IMR-90 (cell line): Measurements from ENCODE around the gene IWS1. TPM values are rescaled to one million over a fixed set of nuclear protein-coding genes. Genes with fewer than 3 reads are reported as not detected.

ENCODE experiments used
- ATAC-seq: fragments of 200-7000 bp; cut with Tn5 transposase; 2 replicates; pipeline ENCODE4 v1.9.1; 2020; ENCODE audit warnings: low read depth, mild to moderate bottlenecking, moderate library complexity
- BruUV-seq: library from RNA; stranded (reverse); fragments of 400-500 nt; replicated peaks from 2 replicates; lab custom pipeline; 2021; lab: Mats Ljungman, UMichigan
- CTCF ChIA-PET: fragments of 300-600 bp; formaldehyde crosslinking; extraction: SDS; loops from one replicate; lab custom pipeline; 2021; ENCODE audit warnings: antibody characterized with exemption; lab: Yijun Ruan, JAX
- POLR2A ChIA-PET: fragments of 300-600 bp; sonication (Branson Sonifier 250); formaldehyde crosslinking; loops from one replicate; lab custom pipeline; 2022; ENCODE audit warnings: antibody characterized with exemption; ENCODE audit not compliant: unreplicated experiment; lab: Charles Lee
- DNase-seq: peaks from one replicate; pipeline ENCODE4 v3.0.0; 2013
- H2AFZ ChIP-seq: replicated peaks from 2 replicates; pipeline ENCODE3; 2013; ENCODE audit warnings: low read length, mild to moderate bottlenecking; ENCODE audit not compliant: poor library complexity
- H2AK5ac ChIP-seq: 2 replicates; pipeline ENCODE4 v1.6.1; 2013; ENCODE audit warnings: low read depth, low read length, inconsistent platforms
- H2AK9ac ChIP-seq: replicated peaks from 2 replicates; pipeline ENCODE3; 2013; ENCODE audit warnings: mild to moderate bottlenecking, low read depth, low read length, moderate library complexity; ENCODE audit not compliant: poor library complexity
- H2BK120ac ChIP-seq: 2 replicates; pipeline ENCODE4 v1.6.1; 2013; ENCODE audit warnings: low read depth, low read length, inconsistent platforms
- H2BK15ac ChIP-seq: 3 replicates; pipeline ENCODE4 v1.6.1; 2013; ENCODE audit warnings: low read depth, low read length, inconsistent platforms
- H2BK20ac ChIP-seq: 2 replicates; pipeline ENCODE4 v1.6.1; 2013; ENCODE audit warnings: low read depth, mild to moderate bottlenecking, inconsistent platforms, low read length, moderate library complexity
- H2BK5ac ChIP-seq: 2 replicates; pipeline ENCODE4 v1.6.1; 2013; ENCODE audit warnings: mild to moderate bottlenecking, low read depth, low read length, inconsistent platforms; ENCODE audit not compliant: poor library complexity, severe bottlenecking
- H3K14ac ChIP-seq: replicated peaks from 2 replicates; pipeline ENCODE4 v1.6.1; 2013; ENCODE audit warnings: low read depth, low read length, inconsistent platforms
- H3K18ac ChIP-seq: 2 replicates; pipeline ENCODE4 v1.6.1; 2013; ENCODE audit warnings: low read depth, low read length, control low read depth
- H3K23ac ChIP-seq: 2 replicates; pipeline ENCODE4 v1.6.1; 2013; ENCODE audit warnings: low read depth, low read length, inconsistent platforms
- H3K27ac ChIP-seq: 2 replicates; pipeline ENCODE4 v1.5.1; 2013; ENCODE audit warnings: mild to moderate bottlenecking, control low read depth, low read length; ENCODE audit not compliant: insufficient read depth
- H3K27me3 ChIP-seq: 2 replicates; pipeline ENCODE4 v1.6.1; 2013; ENCODE audit warnings: low read length; ENCODE audit not compliant: control insufficient read depth, insufficient read depth
- H3K36me3 ChIP-seq: 2 replicates; pipeline ENCODE4 v1.6.1; 2013; ENCODE audit warnings: low read length, mixed read lengths; ENCODE audit not compliant: control insufficient read depth, insufficient read depth
- H3K4ac ChIP-seq: 2 replicates; pipeline ENCODE4 v1.6.1; 2013; ENCODE audit warnings: low read depth, low read length, inconsistent platforms
- H3K4me1 ChIP-seq: 2 replicates; pipeline ENCODE4 v1.6.1; 2013; ENCODE audit warnings: low read length, mixed read lengths; ENCODE audit not compliant: control insufficient read depth, insufficient read depth
- H3K4me2 ChIP-seq: 2 replicates; pipeline ENCODE4 v1.6.1; 2013; ENCODE audit warnings: low read depth, mild to moderate bottlenecking, control low read depth, low read length, moderate library complexity
- H3K4me3 ChIP-seq: 2 replicates; pipeline ENCODE4 v1.5.1; 2013; ENCODE audit warnings: low read depth, mild to moderate bottlenecking, control low read depth, low read length, moderate library complexity; ENCODE audit not compliant: insufficient read depth
- H3K56ac ChIP-seq: 2 replicates; pipeline ENCODE4 v1.6.1; 2013; ENCODE audit warnings: low read length, inconsistent platforms; ENCODE audit not compliant: insufficient read depth; ENCODE audit errors: extremely low read depth
- H3K79me1 ChIP-seq, 2 experiments: 2 replicates each; pipeline ENCODE4 v1.6.1; 2013; ENCODE audit warnings: low read length in 2 of 2, inconsistent platforms in 1 of 2, low read depth in 1 of 2
- H3K9ac ChIP-seq: 2 replicates; pipeline ENCODE4 v1.6.1; 2013; ENCODE audit warnings: low read depth, low read length, control low read depth
- H3K9me1 ChIP-seq: 2 replicates; pipeline ENCODE4 v1.6.1; 2013; ENCODE audit warnings: low read length, inconsistent platforms; ENCODE audit not compliant: insufficient read depth
- H3K9me3 ChIP-seq: 2 replicates; pipeline ENCODE4 v1.6.1; 2013; ENCODE audit warnings: low read length; ENCODE audit not compliant: control insufficient read depth, insufficient read depth
- H4K20me1 ChIP-seq: 2 replicates; pipeline ENCODE4 v1.6.1; 2013; ENCODE audit warnings: low read length, inconsistent platforms; ENCODE audit not compliant: insufficient read depth
- H4K5ac ChIP-seq: 2 replicates; pipeline ENCODE4 v1.6.1; 2013; ENCODE audit warnings: mild to moderate bottlenecking, low read depth, low read length, control low read depth
- H4K8ac ChIP-seq, 2 experiments: 2 replicates each; pipeline ENCODE4 v1.6.1; 2013; ENCODE audit warnings: low read depth in 2 of 2, low read length in 2 of 2, control low read depth in 1 of 2, inconsistent platforms in 1 of 2
- H4K91ac ChIP-seq: 2 replicates; pipeline ENCODE4 v1.6.1; 2013; ENCODE audit warnings: low read depth, low read length, inconsistent platforms; ENCODE audit not compliant: insufficient read depth
- MXI1 ChIP-seq: IDR thresholded peaks from 2 replicates; pipeline ENCODE4 v1.6.1; 2012; ENCODE audit warnings: low read depth, mild to moderate bottlenecking, low read length, moderate library complexity, borderline replicate concordance
- POLR2A ChIP-seq: IDR thresholded peaks from 2 replicates; pipeline ENCODE4 v1.6.1; 2012; ENCODE audit warnings: mild to moderate bottlenecking, low read depth, low read length
- RAD21 ChIP-seq: IDR thresholded peaks from 2 replicates; pipeline ENCODE4 v1.6.1; 2012; ENCODE audit warnings: low read length, improper control_type of control experiment
- RFX5 ChIP-seq: IDR thresholded peaks from 2 replicates; pipeline ENCODE4 v1.8.0; 2012; ENCODE audit warnings: low read depth, mild to moderate bottlenecking, low read length, moderate library complexity
- WGBS, 2 experiments: methylation state at CpG; one replicate each; pipeline versions ENCODE4 v1.1.5 to v1.1.7; 2013; ENCODE audit warnings: missing lambda C conversion rate in 2 of 2; ENCODE audit not compliant: insufficient read length in 1 of 2; ENCODE audit errors: extremely low coverage in 2 of 2; 5-methylcytosine and 5-hydroxymethylcytosine counted together
- dilution Hi-C: fragments of 300-500 bp; cut with HindIII; formaldehyde crosslinking; loops from one replicate; pipeline ENCODE4 v1.14.3; 2018; ENCODE audit warnings: low sequenced_read_pairs; ENCODE audit not compliant: unreplicated experiment
- in situ Hi-C: fragments of 300-500 bp; cut with MboI; formaldehyde crosslinking; loops from 3 replicates; pipeline ENCODE4 v1.14.3; 2019; ENCODE audit warnings: low sequenced_read_pairs, inconsistent platforms, mixed read lengths
- intact Hi-C: fragments of 100-400 bp; cut with micrococcal nuclease; formaldehyde crosslinking; loops from 2 replicates; pipeline ENCODE4 v1.10.0; 2022
- polyA plus RNA-seq, 3 experiments: library from polyadenylated mRNA; depleted of rRNA; stranded (reverse); fragments of >200 nt; gene quantifications; 2 replicates each; pipeline ENCODE4 v1.2.3, GENCODE V29; 2012; ENCODE audit warnings: low replicate concordance in 1 of 3
- total RNA-seq: library from RNA; depleted of rRNA; stranded (reverse); fragments of >200 nt; gene quantifications from 2 replicates; pipeline ENCODE4 v1.2.3, GENCODE V29; 2012
- TF ChIP-seq, protein P1 (sequence below): conservative IDR thresholded peaks from 2 replicates; pipeline ENCODE4 v1.5.1; 2012; ENCODE audit warnings: mild to moderate bottlenecking, low read depth, low read length, improper control_type of control experiment

The IWS1 gene
- total and polyA plus RNA-seq, 2 of the 4 experiments (the other 2 are of a cell fraction) = 31.5 to 52.5 TPM

DNA sequence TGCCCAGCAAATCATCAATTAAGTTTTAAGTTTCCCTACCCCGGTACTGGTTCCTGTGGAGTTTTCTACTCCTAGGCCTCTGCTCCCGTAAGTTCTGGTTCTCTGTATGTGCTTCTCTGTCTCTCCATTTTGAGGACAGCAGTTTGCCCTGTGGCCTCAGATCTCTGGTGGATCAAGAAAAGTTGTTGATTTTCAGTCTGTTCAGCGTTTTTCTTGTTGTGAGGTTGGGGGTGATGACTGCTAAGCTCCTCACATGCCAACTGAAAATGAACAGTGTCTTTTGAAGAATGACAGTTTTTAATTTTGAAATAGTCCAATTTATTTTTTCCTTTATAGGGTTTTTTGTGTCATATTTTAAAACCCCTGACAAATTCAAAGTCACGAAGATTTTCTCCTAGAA lies 76.4 kb downstream of the IWS1 start:
- POLR2A ChIA-PET = no interaction called here
- Histone ChIP-seq H3K4ac (no peak overlapping the region), H2AK5ac (no peak overlapping the region), H3K4me2 (no peak overlapping the region), H2BK20ac (no peak overlapping the region), H4K8ac (no peak overlapping the region), H2AK9ac (no peak overlapping the region), H3K18ac (peak overlapping the region; percentile 35; the same call in 1 of the 2 replicates), H4K5ac (no peak overlapping the region), H2BK5ac (no peak overlapping the region), H2BK15ac (no peak overlapping the region), H3K27ac (no peak overlapping the region), H3K36me3 (no peaks in the 10 kb centered on the region), H4K91ac (no peak overlapping the region), H2AFZ (no peak overlapping the region), H3K9me1 (no peaks in the 10 kb centered on the region), H3K14ac (no peak overlapping the region), H2BK120ac (no peak overlapping the region), H3K27me3 (no peaks in the 10 kb centered on the region), H3K79me1 (no peaks in the 10 kb centered on the region), H3K56ac (no peak overlapping the region), H3K4me1 (0 out of 2 replicates have a peak, but pooled peaks cover 2% of the 10 kb centered on the region), H3K23ac (no peak overlapping the region), H3K9ac (no peak overlapping the region), H4K20me1 (no peaks in the 10 kb centered on the region), H3K4me3 (no peak overlapping the region), H3K9me3 (no peaks in the 10 kb centered on the region)
- intact Hi-C loops = no loop called here
- TF ChIP-seq, protein P1, sequence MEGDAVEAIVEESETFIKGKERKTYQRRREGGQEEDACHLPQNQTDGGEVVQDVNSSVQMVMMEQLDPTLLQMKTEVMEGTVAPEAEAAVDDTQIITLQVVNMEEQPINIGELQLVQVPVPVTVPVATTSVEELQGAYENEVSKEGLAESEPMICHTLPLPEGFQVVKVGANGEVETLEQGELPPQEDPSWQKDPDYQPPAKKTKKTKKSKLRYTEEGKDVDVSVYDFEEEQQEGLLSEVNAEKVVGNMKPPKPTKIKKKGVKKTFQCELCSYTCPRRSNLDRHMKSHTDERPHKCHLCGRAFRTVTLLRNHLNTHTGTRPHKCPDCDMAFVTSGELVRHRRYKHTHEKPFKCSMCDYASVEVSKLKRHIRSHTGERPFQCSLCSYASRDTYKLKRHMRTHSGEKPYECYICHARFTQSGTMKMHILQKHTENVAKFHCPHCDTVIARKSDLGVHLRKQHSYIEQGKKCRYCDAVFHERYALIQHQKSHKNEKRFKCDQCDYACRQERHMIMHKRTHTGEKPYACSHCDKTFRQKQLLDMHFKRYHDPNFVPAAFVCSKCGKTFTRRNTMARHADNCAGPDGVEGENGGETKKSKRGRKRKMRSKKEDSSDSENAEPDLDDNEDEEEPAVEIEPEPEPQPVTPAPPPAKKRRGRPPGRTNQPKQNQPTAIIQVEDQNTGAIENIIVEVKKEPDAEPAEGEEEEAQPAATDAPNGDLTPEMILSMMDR = no peak
- TF ChIP-seq MXI1 (no peak), RAD21 (no peak), POLR2A (no peak), RFX5 (no peak)
- in situ Hi-C loops = no loop called here
- ATAC-seq (no peak), DNase-seq (no peak)
- dilution Hi-C loops = no loop called here
- CTCF ChIA-PET = no interaction called here
- BruUV-seq = no TSS peak
- 60% methylated on average over 1 of the region's 4 CpGs; no CpG with 5 or more reads in 1 of the 2 experiments for WGBS, 2 experiments
